Aorta (tissue), 5 donors: ENCODE results near the gene TMEM168. TPM values are rescaled to one million over a fixed set of nuclear protein-coding genes. Genes with fewer than 3 reads are reported as not detected.
"Not testable (repeated sequence)": the region's sequence is repeated elsewhere in the genome, so short reads cannot be mapped to it uniquely, and the experiment has no call there.

Experiments used
- ATAC-seq: fragments of 200-7000 bp; cut with Tn5 transposase; one replicate; pipeline ENCODE4 v1.9.1; 2022; ENCODE audit warnings: moderate library complexity; ENCODE audit not compliant: low FRiP score
- DNase-seq, 2 donors: peaks; one replicate each; pipeline ENCODE4 v3.0.0-alpha.2; 2020
- H3K27ac ChIP-seq, 2 donors: one replicate each; pipeline ENCODE4 v1.5.1; 2013; ENCODE audit warnings: low read length in 2 of 2, mild to moderate bottlenecking in 2 of 2, moderate library complexity in 2 of 2, control low read depth in 1 of 2, inconsistent platforms in 1 of 2, low read depth in 1 of 2
- H3K27me3 ChIP-seq, 2 donors: one replicate each; pipeline ENCODE4 v1.6.1; 2013; ENCODE audit warnings: control low read depth in 1 of 2, low read length in 1 of 2, mild to moderate bottlenecking in 1 of 2, moderate library complexity in 1 of 2; ENCODE audit not compliant: insufficient read depth in 2 of 2, control insufficient read depth in 1 of 2
- H3K36me3 ChIP-seq, 2 donors: one replicate each; pipeline ENCODE4 v1.6.1; 2013; ENCODE audit warnings: control low read depth in 1 of 2, low read length in 1 of 2, mild to moderate bottlenecking in 1 of 2; ENCODE audit not compliant: insufficient read depth in 2 of 2, control insufficient read depth in 1 of 2
- H3K4me1 ChIP-seq, 2 donors: one replicate each; pipeline ENCODE4 v1.6.1; 2013; ENCODE audit warnings: low read length in 2 of 2, control low read depth in 1 of 2, mild to moderate bottlenecking in 1 of 2, moderate library complexity in 1 of 2; ENCODE audit not compliant: insufficient read depth in 2 of 2, control insufficient read depth in 1 of 2
- H3K4me3 ChIP-seq, 2 donors: one replicate each; pipeline ENCODE4 v1.5.1; 2013; ENCODE audit warnings: low read length in 2 of 2, control low read depth in 1 of 2, mild to moderate bottlenecking in 1 of 2
- H3K9me3 ChIP-seq: one replicate; pipeline ENCODE4 v1.6.1; 2013; ENCODE audit warnings: mild to moderate bottlenecking, low read length; ENCODE audit not compliant: control insufficient read depth
- WGBS, 2 donors: extraction: QIAGEN DNeasy Blood & Tissue Kit; methylation state at CpG; one replicate each; pipeline ENCODE4 v1.1.7; 2013; 5-methylcytosine and 5-hydroxymethylcytosine counted together
- intact Hi-C, 2 donors: fragments of 100-400 bp; cut with DNase I; formaldehyde crosslinking; loops; one replicate each; pipeline versions ENCODE4 v1.14.2 to v1.15.0; 2022
- polyA plus RNA-seq, 2 donors: library from polyadenylated mRNA; stranded (reverse); fragments of 200-250 nt; gene quantifications; one replicate each; pipeline ENCODE4 v1.2.3, GENCODE V29; 2013
- total RNA-seq, 2 donors: library from RNA; stranded (reverse); fragmentation: NEBNext Ultra II Directional; extraction: Animal tissue kit (Norgen Biotek cat#: 25700); gene quantifications; one replicate each; pipeline ENCODE4 v1.2.1, GENCODE V29; 2021
- donor health status: healthy with polysubstance abuse.
- donor health status: Bipolar disorder and iron deficiency.
- donor health status: DM: no; HTN: no; CAD: no.
- donor health status: DM: no; HTN: no; CAD: no.
- donor health status: DM: yes; HTN: yes; CAD: no.

The TMEM168 gene
- total and polyA plus RNA-seq, 4 donors, result 5.0 to 32.8 (median 17.9) TPM

GRCh38 chr7:112745635-112746034, 44.6 kb downstream of the TMEM168 start:
- Histone ChIP-seq H3K27ac (no peak overlapping the region), H3K27me3 (peaks cover 0 to 2% of the 10 kb centered on the region in 2 donors), H3K4me1 (no peaks in the 10 kb centered on the region), H3K9me3 (no peaks in the 10 kb centered on the region), H3K36me3 (peaks cover 0 to 3% of the 10 kb centered on the region in 2 donors), H3K4me3 (no peak overlapping the region)
- ATAC-seq (no peak), DNase-seq (no peak)
- intact Hi-C loops, result no loop called here
- 29% methylated on average over 1 of the region's 1 CpG for WGBS, 2 donors

- no peak for DNase-seq
- no peak for ATAC-seq
- Histone ChIP-seq H3K27me3 (peaks cover 0 to 2% of the 10 kb centered on the region in 2 donors), H3K4me1 (no peaks in the 10 kb centered on the region), H3K36me3 (peaks cover 0 to 3% of the 10 kb centered on the region in 2 donors), H3K9me3 (no peaks in the 10 kb centered on the region), H3K27ac (no peak overlapping the region), H3K4me3 (no peak overlapping the region)
- intact Hi-C loops, result no loop called here
- 30 to 48% methylated on average over 2 of the region's 2 CpGs for WGBS, 2 donors
Measured at GRCh38 chr7:112744818-112745217, 45.4 kb downstream of the TMEM168 start.

GRCh38 chr7:112743811-112744210, 46.4 kb downstream of the TMEM168 start:
- ATAC-seq (no peak), DNase-seq (no peak)
- no peak overlapping the region for H3K4me3 ChIP-seq
- H3K9me3 ChIP-seq, result peaks cover 3% of the 10 kb centered on the region
- 88 to 92% methylated on average over 1 of the region's 1 CpG for WGBS, 2 donors
- peaks cover 0 to 2% of the 10 kb centered on the region in 2 donors for H3K27me3 ChIP-seq
- H3K27ac ChIP-seq, result no peak overlapping the region
- peaks cover 0 to 3% of the 10 kb centered on the region in 2 donors for H3K36me3 ChIP-seq
- intact Hi-C loops, result no loop called here
- H3K4me1 ChIP-seq, result no peaks in the 10 kb centered on the region

- DNase-seq (no peak), ATAC-seq (no peak)
- Histone ChIP-seq H3K4me1 (no peaks in the 10 kb centered on the region), H3K4me3 (no peak overlapping the region), H3K9me3 (peaks cover 8% of the 10 kb centered on the region), H3K27me3 (peaks cover 0 to 2% of the 10 kb centered on the region in 2 donors), H3K27ac (no peak overlapping the region), H3K36me3 (peaks cover 0 to 3% of the 10 kb centered on the region in 2 donors)
- WGBS, 2 donors, result 91 to 94% methylated on average over 2 of the region's 2 CpGs
- intact Hi-C loops, result no loop called here
Measured at GRCh38 chr7:112740667-112741066, 49.5 kb downstream of the TMEM168 start.

- DNase-seq, result no peak
- peaks cover 0 to 2% of the 10 kb centered on the region in 2 donors for H3K27me3 ChIP-seq
- ATAC-seq, result no peak
- no peaks in the 10 kb centered on the region for H3K4me1 ChIP-seq
- whole genome bisulfite sequencing, 2 donors, result 87 to 93% methylated on average over 3 of the region's 3 CpGs
- no peak overlapping the region for H3K27ac ChIP-seq
- peaks cover 0 to 3% of the 10 kb centered on the region in 2 donors for H3K36me3 ChIP-seq
- peaks cover 11% of the 10 kb centered on the region for H3K9me3 ChIP-seq
- no peak overlapping the region for H3K4me3 ChIP-seq
- intact Hi-C loops, result no loop called here
Measured at GRCh38 chr7:112739436-112740180, 50.6 kb downstream of the TMEM168 start.

- WGBS, 2 donors, result 90 to 95% methylated on average over 1 of the region's 1 CpG
- intact Hi-C loops, result no loop called here
- no peak for ATAC-seq
Measured at GRCh38 chr7:112735261-112735660, 54.9 kb downstream of the TMEM168 start.

GRCh38 chr7:112731324-112731723, 58.9 kb downstream of the TMEM168 start:
- H3K9me3 ChIP-seq, DNase-seq, H3K4me1 ChIP-seq, ATAC-seq, H3K27me3 ChIP-seq, H3K4me3 ChIP-seq, H3K27ac ChIP-seq, intact Hi-C loops, H3K36me3 ChIP-seq: not testable (repeated sequence)
- 91 to 99% methylated on average over 2 of the region's 2 CpGs for WGBS, 2 donors

More at GRCh38 chr7:112735261-112735660, 54.9 kb downstream of the TMEM168 start:
- H3K36me3 ChIP-seq, result no peaks in the 10 kb centered on the region
- no peaks in the 10 kb centered on the region for H3K27me3 ChIP-seq
- peaks cover 11% of the 10 kb centered on the region for H3K9me3 ChIP-seq
- H3K4me3 ChIP-seq, result no peak overlapping the region
- no peaks in the 10 kb centered on the region for H3K4me1 ChIP-seq
- DNase-seq, result no peak
- no peak overlapping the region for H3K27ac ChIP-seq

- WGBS, 2 donors, result 80 to 83% methylated on average over 3 of the region's 3 CpGs
- no peak overlapping the region for H3K27ac ChIP-seq
- H3K4me3 ChIP-seq, result no peak overlapping the region
- no peaks in the 10 kb centered on the region for H3K4me1 ChIP-seq
- no peaks in the 10 kb centered on the region for H3K36me3 ChIP-seq
- intact Hi-C loops, result no loop called here
- no peak for ATAC-seq
- peaks cover 2% of the 10 kb centered on the region for H3K9me3 ChIP-seq
- no peak for DNase-seq
- H3K27me3 ChIP-seq, result no peaks in the 10 kb centered on the region
Measured at GRCh38 chr7:112726076-112726475, 64.1 kb downstream of the TMEM168 start.

- no peaks in the 10 kb centered on the region for H3K4me1 ChIP-seq
- ATAC-seq (no peak), DNase-seq (no peak)
- 73 to 77% methylated on average over 4 of the region's 4 CpGs for WGBS, 2 donors
- no peaks in the 10 kb centered on the region for H3K27me3 ChIP-seq
- intact Hi-C loops, result no loop called here
- no peak overlapping the region for H3K4me3 ChIP-seq
- no peak overlapping the region for H3K27ac ChIP-seq
- H3K36me3 ChIP-seq, result no peaks in the 10 kb centered on the region
- no peaks in the 10 kb centered on the region for H3K9me3 ChIP-seq
Measured at GRCh38 chr7:112723416-112723815, 66.8 kb downstream of the TMEM168 start.
